ENCODE data around the gene PTPN6. TPM values are rescaled to one million over a fixed set of nuclear protein-coding genes. Genes with fewer than 3 reads are reported as not detected.
A peak's percentile ranks its signal among the peaks of the same experiment; 100 is the strongest.

Gene PTPN6
- total and polyA plus RNA-seq, 2 donors from 2014 or later = 38.0 to 70.8 TPM

DNA sequence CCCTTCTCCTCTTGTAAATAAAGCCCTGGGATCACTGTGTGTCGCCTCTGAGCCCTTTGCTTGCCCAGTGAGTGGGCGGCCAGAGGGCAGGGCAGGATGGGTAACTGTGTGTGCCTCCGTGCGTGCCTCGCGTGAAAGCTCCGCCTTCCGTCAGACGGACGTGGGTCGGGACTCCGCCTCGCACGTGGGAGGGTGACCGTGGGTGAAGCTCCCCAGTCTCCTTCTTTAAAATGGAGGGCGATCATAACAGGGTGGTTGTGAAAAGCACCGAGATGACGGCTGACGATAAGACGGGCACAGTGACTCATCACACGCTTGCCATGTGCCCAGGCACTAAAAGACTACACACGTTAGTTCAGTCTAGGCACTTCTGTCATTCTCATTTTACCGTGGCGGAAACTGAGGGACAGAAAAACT is 10.1 kb downstream of the PTPN6 start:
- DNase-seq (peak in 2 of 5 donors; percentile 63 to 91), FAIRE-seq (no peak)
- TF ChIP-seq CTCF (IDR thresholded peaks at IDR 0.05; ENCODE audit: borderline replicate concordance, extremely low read depth, insufficient read depth) = no peak
- Histone ChIP-seq H3K36me3 (ENCODE audit: control insufficient read depth in 2 of 3, insufficient read depth in 3 of 3, low read length in 3 of 3) (peaks cover 2 to 16% (median 7%) of the 10 kb centered on the region in 3 donors), H3K4me3 (ENCODE audit: low read length in 3 of 3) (peak overlapping the region in 1 of 3 donors; percentile 15), H3K4me1 (ENCODE audit: control insufficient read depth in 2 of 3, insufficient read depth in 2 of 3, low read depth in 1 of 3, low read length in 3 of 3) (peaks cover 0 to 26% (median 13%) of the 10 kb centered on the region in 3 donors), H3K9ac (ENCODE audit: low read length in 3 of 3) (peak overlapping the region in 1 of 3 donors; percentile 27), H3K27me3 (ENCODE audit: control insufficient read depth, insufficient read depth, low read length) (no peaks in the 10 kb centered on the region), H3K27ac (ENCODE audit: low read depth in 2 of 2, low read length in 2 of 2) (peak overlapping the region; percentile 0 to 80), H3K9me3 (ENCODE audit: control insufficient read depth in 2 of 3, insufficient read depth in 1 of 3, low read length in 3 of 3) (no peaks in the 10 kb centered on the region)
- intact Hi-C loops (cut with DNase I) = no loop called here

- peak overlapping the region in 1 of 3 donors; percentile 27 for H3K9ac ChIP-seq (ENCODE audit: low read length in 3 of 3)
- intact Hi-C loops (cut with DNase I) = no loop called here
- H3K27me3 ChIP-seq (ENCODE audit: control insufficient read depth, insufficient read depth, low read length) = no peaks in the 10 kb centered on the region
- H3K9me3 ChIP-seq (ENCODE audit: control insufficient read depth in 2 of 3, insufficient read depth in 1 of 3, low read length in 3 of 3) = no peaks in the 10 kb centered on the region
- peaks cover 0 to 26% (median 13%) of the 10 kb centered on the region in 3 donors for H3K4me1 ChIP-seq (ENCODE audit: control insufficient read depth in 2 of 3, insufficient read depth in 2 of 3, low read depth in 1 of 3, low read length in 3 of 3)
- peak; percentile 17 for TF ChIP-seq CTCF (IDR thresholded peaks at IDR 0.05; ENCODE audit: borderline replicate concordance, extremely low read depth, insufficient read depth)
- peaks cover 4 to 21% (median 9%) of the 10 kb centered on the region in 3 donors for H3K36me3 ChIP-seq (ENCODE audit: control insufficient read depth in 2 of 3, insufficient read depth in 3 of 3, low read length in 3 of 3)
- H3K4me3 ChIP-seq (ENCODE audit: low read length in 3 of 3) = peak overlapping the region in 1 of 3 donors; percentile 32
- H3K27ac ChIP-seq (ENCODE audit: low read depth in 2 of 2, low read length in 2 of 2) = peak overlapping the region; percentile 0 to 80
- FAIRE-seq (no peak), DNase-seq (peak; percentile 69 to 88 (median 83))
Measured at GRCh38 chr12:6961695-6962284, 10.6 kb downstream of the PTPN6 start.

DNA sequence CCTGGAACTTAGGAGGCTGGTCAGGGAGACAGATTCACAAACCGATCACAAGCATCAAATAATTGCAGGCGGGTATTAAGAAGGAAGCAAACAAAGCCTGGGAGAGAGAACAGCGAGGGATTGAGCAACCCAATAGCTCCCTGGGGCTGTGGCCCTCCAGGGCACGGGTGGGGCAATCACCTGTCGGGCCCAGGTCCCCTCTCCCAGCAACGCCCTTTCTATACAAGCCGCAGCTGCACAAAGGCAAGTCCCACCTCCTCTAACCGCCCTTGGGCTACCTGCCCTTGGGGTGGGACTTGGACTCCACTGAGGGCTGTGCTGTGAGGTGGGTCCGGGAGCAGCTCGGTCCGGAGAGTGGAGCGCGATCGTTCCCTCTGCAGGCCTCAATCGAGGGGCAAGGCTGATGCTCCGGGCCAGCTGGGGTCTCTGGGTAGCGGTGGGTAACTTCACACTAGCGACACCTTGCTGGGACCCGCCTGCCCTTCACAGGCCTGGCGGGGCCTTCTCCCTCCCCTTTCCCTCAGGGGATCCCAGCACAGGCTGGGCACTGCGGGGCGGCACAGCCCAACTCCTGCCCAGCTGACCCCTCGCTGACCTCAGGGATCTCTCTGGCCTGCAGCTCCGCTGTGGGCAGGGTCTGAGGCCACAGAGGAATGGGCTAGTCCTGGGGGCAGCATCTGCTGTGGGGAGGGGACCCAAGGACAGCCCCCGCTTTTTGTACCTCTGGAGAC is 11.3 kb downstream of the PTPN6 start:
- Histone ChIP-seq H3K36me3 (ENCODE audit: control insufficient read depth in 2 of 3, insufficient read depth in 3 of 3, low read length in 3 of 3) (peaks cover 4 to 28% (median 14%) of the 10 kb centered on the region in 3 donors), H3K9me3 (ENCODE audit: control insufficient read depth in 2 of 3, insufficient read depth in 1 of 3, low read length in 3 of 3) (no peaks in the 10 kb centered on the region), H3K4me3 (ENCODE audit: low read length in 3 of 3) (peak overlapping the region in 1 of 3 donors; percentile 32), H3K4me1 (ENCODE audit: control insufficient read depth in 2 of 3, insufficient read depth in 2 of 3, low read depth in 1 of 3, low read length in 3 of 3) (peaks cover 0 to 26% (median 13%) of the 10 kb centered on the region in 3 donors), H3K27me3 (ENCODE audit: control insufficient read depth, insufficient read depth, low read length) (no peaks in the 10 kb centered on the region), H3K9ac (ENCODE audit: low read length in 3 of 3) (peak overlapping the region in 1 of 3 donors; percentile 27), H3K27ac (ENCODE audit: low read depth in 2 of 2, low read length in 2 of 2) (peak overlapping the region; percentile 71 to 80)
- TF ChIP-seq CTCF (IDR thresholded peaks at IDR 0.05; ENCODE audit: borderline replicate concordance, extremely low read depth, insufficient read depth) = no peak
- DNase-seq (peak in 1 of 5 donors; percentile 71), FAIRE-seq (no peak)
- intact Hi-C loops (cut with DNase I) = no loop called here

All from kidney (tissue), 14 donors.